Activated naive CD8-positive, alpha-beta T cell treated with anti-CD3 and anti-CD28 coated beads for 36 hours (primary cell): ENCODE results near the gene NANOS3. TPM values are rescaled to one million over a fixed set of nuclear protein-coding genes. Genes with fewer than 3 reads are reported as not detected.

ENCODE experiments used
- total RNA-seq, 2 experiments: library from RNA; stranded (reverse); gene quantifications; one replicate each; pipeline ENCODE4 v1.2.3, GENCODE V29; 2021

Gene NANOS3
- total RNA-seq, 2 experiments from 2014 or later: 0.70 to 0.80 TPM

Other genes with a start within 250 kb of the NANOS3 start
- 10 to 100 TPM; 35.8 to 38.2 TPM for gene MRI1, start 112.6 kb upstream of the NANOS3 start, total RNA-seq
- 100 to 1,000 TPM; 137 to 141 TPM for gene C19orf53, start 102.7 kb upstream of the NANOS3 start, total RNA-seq
- gene ZSWIM4, start 81.7 kb upstream of the NANOS3 start, total RNA-seq: 1 to 10 TPM; 4.3 to 4.4 TPM
- gene BRME1, start 29.0 kb downstream of the NANOS3 start, total RNA-seq: 1 to 10 TPM; 6.9 to 7.3 TPM
- 10 to 100 TPM; 24.4 to 25.0 TPM for gene CC2D1A, start 29.1 kb downstream of the NANOS3 start, total RNA-seq
- not detected for gene PODNL1, start 61.3 kb downstream of the NANOS3 start, total RNA-seq
- 10 to 100 TPM; 54.3 to 54.6 TPM for gene DCAF15, start 75.4 kb downstream of the NANOS3 start, total RNA-seq
- 10 to 100 TPM in 1 of 2 experiments, 1 to 10 TPM in 1; 9.9 to 11.4 TPM for gene RFX1, start 129.2 kb downstream of the NANOS3 start, total RNA-seq
- gene RLN3, start 151.0 kb downstream of the NANOS3 start, total RNA-seq: not detected
- 10 to 100 TPM; 48.2 to 48.5 TPM for gene IL27RA, start 154.6 kb downstream of the NANOS3 start, total RNA-seq
- gene PALM3, start 184.9 kb downstream of the NANOS3 start, total RNA-seq: not detected
- under 1 TPM; 0.20 to 0.31 TPM for gene MISP3, start 195.7 kb downstream of the NANOS3 start, total RNA-seq
- gene C19orf67, start 208.6 kb downstream of the NANOS3 start, total RNA-seq: not detected
- gene SAMD1, start 213.6 kb downstream of the NANOS3 start, total RNA-seq: 10 to 100 TPM; 66.7 to 68.0 TPM
- gene PRKACA, start 240.6 kb downstream of the NANOS3 start, total RNA-seq: 10 to 100 TPM; 54.3 to 56.0 TPM